ENCODE results near the gene KLHDC7B. TPM values are rescaled to one million over a fixed set of nuclear protein-coding genes. Genes with fewer than 3 reads are reported as not detected.

The KLHDC7B gene
- total RNA-seq, 1 donor from 2014 or later = 0.32 TPM

- no peak overlapping the region for H3K27ac ChIP-seq (ENCODE audit: low read depth, low read length)
- FAIRE-seq = no peak
- no peak for TF ChIP-seq CTCF (IDR thresholded peaks at IDR 0.05; ENCODE audit: insufficient read depth, low read depth, low read length)
- TF ChIP-seq EZH2 (IDR thresholded peaks at IDR 0.05; ENCODE audit: insufficient read depth, low read length) = no peak
These were observed 38.7 kb downstream of the KLHDC7B start for GRCh38 chr22:50584106-50585096.

GRCh38 chr22:50585238-50585637, 39.5 kb downstream of the KLHDC7B start:
- Histone ChIP-seq H3K4me3 (ENCODE audit: insufficient read depth, low read depth, low read length) (no peak overlapping the region), H3K27me3 (ENCODE audit: insufficient read depth, low read length) (no peaks in the 10 kb centered on the region), H3K27ac (ENCODE audit: low read depth, low read length) (no peak overlapping the region), H3K36me3 (ENCODE audit: insufficient read depth, low read length) (no peaks in the 10 kb centered on the region), H3K9ac (ENCODE audit: low read length) (no peak overlapping the region), H4K20me1 (ENCODE audit: insufficient read depth, low read length) (no peaks in the 10 kb centered on the region), H3K79me2 (ENCODE audit: insufficient read depth, low read length) (peaks cover 6% of the 10 kb centered on the region), H3K4me1 (ENCODE audit: insufficient read depth, low read length) (peaks cover 11% of the 10 kb centered on the region), H3K9me3 (ENCODE audit: insufficient read depth, low read depth, low read length) (no peaks in the 10 kb centered on the region), H3K4me2 (ENCODE audit: low read length) (no peak overlapping the region), H2AFZ (ENCODE audit: low read depth, low read length) (no peak overlapping the region)
- Mint-ChIP-seq H3K27me3 (ENCODE audit: low read depth, unreplicated experiment) (peaks cover 25% of the 10 kb centered on the region), H3K27ac (ENCODE audit: unreplicated experiment) (no peak overlapping the region), H3K36me3 (ENCODE audit: low read depth, unreplicated experiment) (peaks cover 5% of the 10 kb centered on the region), H3K9me3 (ENCODE audit: unreplicated experiment) (peaks cover 4% of the 10 kb centered on the region), H3K4me1 (ENCODE audit: low read depth, unreplicated experiment) (peaks cover 1% of the 10 kb centered on the region), H3K4me3 (ENCODE audit: unreplicated experiment) (peak overlapping the region; percentile 27)
- TF ChIP-seq EZH2 (IDR thresholded peaks at IDR 0.05; ENCODE audit: insufficient read depth, low read length) = no peak
- no peak for TF ChIP-seq CTCF (IDR thresholded peaks at IDR 0.05; ENCODE audit: insufficient read depth, low read depth, low read length)
- FAIRE-seq (no peak), DNase-seq (ENCODE audit: low read depth) (no peak)

More at GRCh38 chr22:50584106-50585096, 38.7 kb downstream of the KLHDC7B start:
- Mint-ChIP-seq H3K36me3 (ENCODE audit: low read depth, unreplicated experiment) (peaks cover 5% of the 10 kb centered on the region), H3K4me1 (ENCODE audit: low read depth, unreplicated experiment) (peaks cover 1% of the 10 kb centered on the region), H3K9me3 (ENCODE audit: unreplicated experiment) (peaks cover 4% of the 10 kb centered on the region), H3K27ac (ENCODE audit: unreplicated experiment) (peak overlapping the region; percentile 15), H3K4me3 (ENCODE audit: unreplicated experiment) (peak overlapping the region; percentile 86), H3K27me3 (ENCODE audit: low read depth, unreplicated experiment) (peaks cover 17% of the 10 kb centered on the region)
- Histone ChIP-seq H2AFZ (ENCODE audit: low read depth, low read length) (no peak overlapping the region), H3K36me3 (ENCODE audit: insufficient read depth, low read length) (no peaks in the 10 kb centered on the region), H3K9me3 (ENCODE audit: insufficient read depth, low read depth, low read length) (no peaks in the 10 kb centered on the region), H3K79me2 (ENCODE audit: insufficient read depth, low read length) (peaks cover 6% of the 10 kb centered on the region), H3K27me3 (ENCODE audit: insufficient read depth, low read length) (no peaks in the 10 kb centered on the region), H3K4me3 (ENCODE audit: insufficient read depth, low read depth, low read length) (no peak overlapping the region), H3K4me2 (ENCODE audit: low read length) (no peak overlapping the region), H3K9ac (ENCODE audit: low read length) (no peak overlapping the region), H3K4me1 (ENCODE audit: insufficient read depth, low read length) (peaks cover 11% of the 10 kb centered on the region), H4K20me1 (ENCODE audit: insufficient read depth, low read length) (no peaks in the 10 kb centered on the region)
- no peak for DNase-seq (ENCODE audit: low read depth)

Data from astrocyte (in vitro differentiated cells and primary cell).